Stimulated activated CD8-positive, alpha-beta memory T cell treated with anti-CD3 and anti-CD28 coated beads, Interleukin-12 subunit alpha, Interleukin-12 subunit beta, amount 100 ng/mL, for 4 hours (primary cell): Measurements from ENCODE around the gene PRLR.

ENCODE experiments used
- DNase-seq: peaks from one replicate; pipeline ENCODE4 v3.0.0-alpha.2; 2020; ENCODE audit warnings: low read depth

The PRLR gene

GRCh38 chr5:35082530-35082929, 147.8 kb downstream of the PRLR start:
- no peak for DNase-seq

- DNase-seq: no peak
These were observed 149.2 kb downstream of the PRLR start for GRCh38 chr5:35081134-35081533.

GRCh38 chr5:35073160-35073559, 157.1 kb downstream of the PRLR start:
- no peak for DNase-seq

- DNase-seq: no peak
These were observed 161.1 kb downstream of the PRLR start for GRCh38 chr5:35069188-35069587.

GRCh38 chr5:35067985-35068384, 162.3 kb downstream of the PRLR start:
- DNase-seq: no peak

GRCh38 chr5:35066260-35066795, 164.0 kb downstream of the PRLR start:
- DNase-seq: no peak

- no peak for DNase-seq
These were observed 166.9 kb downstream of the PRLR start for GRCh38 chr5:35063414-35063813.

- no peak for DNase-seq
These were observed 169.0 kb downstream of the PRLR start for GRCh38 chr5:35061211-35061770.

GRCh38 chr5:35060236-35060635, 170.1 kb downstream of the PRLR start:
- DNase-seq: no peak

- DNase-seq: no peak
These were observed 171.0 kb downstream of the PRLR start for GRCh38 chr5:35059251-35059650.

- DNase-seq: no peak
These were observed 171.9 kb downstream of the PRLR start for GRCh38 chr5:35058374-35058788.

GRCh38 chr5:35056686-35057085, 173.6 kb downstream of the PRLR start:
- DNase-seq: no peak

- DNase-seq: no peak
These were observed 177.4 kb downstream of the PRLR start for GRCh38 chr5:35052838-35053237.

- no peak for DNase-seq
These were observed 179.7 kb downstream of the PRLR start for GRCh38 chr5:35050541-35051126.

GRCh38 chr5:35048910-35049309, 181.4 kb downstream of the PRLR start:
- no peak for DNase-seq

GRCh38 chr5:35047785-35048404, 182.4 kb downstream of the PRLR start, which contains the start of gene AGXT2:
Gene AGXT2, minus strand, starts transcription at chr5:35047949. Its CDS starts 57 bp downstream, at chr5:35047892.
- DNase-seq: no peak

- DNase-seq: no peak
These were observed 183.5 kb downstream of the PRLR start for GRCh38 chr5:35046774-35047173.

- no peak for DNase-seq
These were observed 185.0 kb downstream of the PRLR start for GRCh38 chr5:35045280-35045679.

- DNase-seq: no peak
These were observed 185.6 kb downstream of the PRLR start for GRCh38 chr5:35044649-35045048.

GRCh38 chr5:35042781-35043180, 187.5 kb downstream of the PRLR start:
- no peak for DNase-seq

GRCh38 chr5:35041261-35041660, 189.0 kb downstream of the PRLR start:
- DNase-seq: no peak

- DNase-seq: no peak
These were observed 191.4 kb downstream of the PRLR start for GRCh38 chr5:35038891-35039290.

GRCh38 chr5:35036536-35036935, 193.8 kb downstream of the PRLR start:
- no peak for DNase-seq
